ENCODE results near the gene SYDE1.

SYDE1 gene

DNA sequence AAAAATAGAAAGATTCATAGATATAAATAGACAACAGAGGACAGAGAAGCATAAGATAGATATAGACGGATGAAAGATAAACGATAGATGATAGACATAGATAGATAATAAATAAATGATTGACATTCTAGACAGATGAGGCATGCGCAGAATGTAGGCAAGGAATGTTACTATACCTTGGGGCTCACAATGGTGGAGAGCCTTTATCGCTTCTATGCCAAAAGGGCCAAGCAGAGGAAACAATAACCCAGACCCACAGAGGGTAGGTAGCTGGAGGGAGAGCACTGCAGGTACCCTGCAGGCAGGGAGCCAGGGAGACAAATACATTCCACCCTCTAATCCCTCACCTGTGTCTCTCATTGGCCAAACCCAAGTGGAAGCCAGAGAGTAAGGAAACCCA is 49.2 kb downstream of the SYDE1 start:
- H3K4me3 ChIP-seq (ENCODE audit: low read depth, low read length) = no peak overlapping the region

DNA sequence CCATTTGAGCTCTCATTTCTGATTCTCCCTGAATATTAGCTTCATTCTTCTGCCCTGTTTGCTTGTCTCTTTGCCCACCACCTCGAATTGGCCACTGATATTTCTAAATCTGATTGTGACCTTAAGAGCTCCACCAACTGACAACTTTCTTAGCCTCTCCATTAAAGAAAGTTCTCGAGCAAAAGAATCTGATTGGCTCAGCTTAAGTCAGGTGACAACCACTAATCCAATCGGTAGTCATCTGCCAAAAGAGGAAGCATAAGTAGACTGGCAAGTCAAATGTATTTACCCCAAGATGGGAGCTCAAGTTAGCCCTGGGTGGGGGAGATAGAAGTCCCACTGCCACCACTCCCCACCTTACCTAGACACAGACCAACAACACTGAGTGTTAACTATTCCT is 52.0 kb downstream of the SYDE1 start:
- DNase-seq (ENCODE audit: low read depth) = peak; percentile 13
- no peak overlapping the region for H3K4me3 ChIP-seq (ENCODE audit: low read depth, low read length)

More for the DNA sequence above, 49.2 kb downstream of the SYDE1 start:
- DNase-seq (ENCODE audit: low read depth) = no peak

DNA sequence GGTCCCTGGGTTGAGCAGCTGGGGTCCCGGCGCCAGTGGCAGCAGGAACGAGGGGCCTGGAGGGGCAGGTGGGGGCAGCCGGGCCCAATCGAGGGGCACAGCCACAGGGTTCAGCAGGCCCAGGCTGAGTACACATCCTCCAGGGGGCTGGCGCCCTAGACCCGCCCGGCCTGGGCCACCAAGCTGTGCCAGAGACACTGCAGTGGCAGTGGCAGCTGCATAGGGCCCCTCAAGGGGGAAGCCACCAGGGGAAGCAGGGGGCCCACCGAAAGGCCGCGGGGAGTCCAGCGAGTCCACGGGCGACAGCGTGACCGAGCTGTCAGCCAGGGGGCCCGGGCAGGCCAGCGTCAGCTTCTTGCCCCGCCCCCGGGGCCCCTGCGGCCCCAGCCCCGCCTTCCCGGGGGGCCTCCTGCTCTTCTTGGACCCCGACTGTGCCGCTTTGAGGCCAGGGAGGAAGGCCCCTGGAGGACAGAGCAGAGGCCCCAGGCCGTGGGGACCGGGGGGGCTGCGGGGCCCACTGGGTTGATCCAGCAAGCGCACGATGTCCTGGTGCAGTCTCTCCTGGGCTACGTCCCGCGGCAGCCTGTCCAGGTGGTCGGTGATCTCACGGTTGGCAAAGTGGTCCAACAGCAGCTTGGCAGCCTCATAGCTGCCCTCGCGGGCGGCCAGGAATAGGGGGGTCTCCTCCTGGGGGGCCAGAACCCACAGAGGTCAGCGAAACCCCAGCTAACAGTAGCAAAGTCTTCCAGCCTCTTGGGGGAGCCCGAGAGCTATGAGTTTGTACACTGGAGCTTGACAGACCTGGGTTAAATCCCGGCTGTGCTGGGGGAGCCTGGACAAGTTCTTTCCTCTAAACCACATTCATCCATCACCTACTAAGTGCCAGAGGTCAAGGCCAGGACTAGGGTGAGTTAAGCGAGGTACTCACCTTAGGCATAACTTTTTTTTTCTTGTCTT is 54.1 kb downstream of the SYDE1 start:
- no peak for DNase-seq (ENCODE audit: low read depth)
- H3K4me3 ChIP-seq (ENCODE audit: low read depth, low read length) = no peak overlapping the region

Data from skeletal muscle cell (primary cell).